H9 (cell line): Measurements from ENCODE around the gene DDA1. TPM values are rescaled to one million over a fixed set of nuclear protein-coding genes. Genes with fewer than 3 reads are reported as not detected.

Source experiments
- DNase-seq: peaks from one replicate; pipeline ENCODE4 v3.0.0-alpha.2; 2017
- H2AFZ ChIP-seq: one replicate; pipeline ENCODE4 v1.6.1; 2013; ENCODE audit warnings: mild to moderate bottlenecking, low read length, control low read depth, moderate library complexity
- H2AK5ac ChIP-seq: 2 replicates; pipeline ENCODE4 v1.6.1; 2013; ENCODE audit warnings: low read length, control low read depth, mixed read lengths; ENCODE audit not compliant: insufficient read length
- H2BK120ac ChIP-seq: one replicate; pipeline ENCODE4 v1.6.1; 2013; ENCODE audit warnings: low read depth, mild to moderate bottlenecking, low read length, control low read depth, inconsistent platforms; ENCODE audit not compliant: poor library complexity, severe bottlenecking
- H2BK12ac ChIP-seq: 2 replicates; pipeline ENCODE4 v1.6.1; 2013; ENCODE audit warnings: low read length, control low read depth, mixed read lengths, low read depth; ENCODE audit not compliant: insufficient read length
- H2BK15ac ChIP-seq: 2 replicates; pipeline ENCODE4 v1.6.1; 2013; ENCODE audit warnings: low read depth, low read length, control low read depth
- H2BK20ac ChIP-seq: one replicate; pipeline ENCODE4 v1.6.1; 2013; ENCODE audit warnings: low read depth, mild to moderate bottlenecking, low read length, control low read depth, inconsistent platforms; ENCODE audit not compliant: poor library complexity, severe bottlenecking
- H2BK5ac ChIP-seq: 2 replicates; pipeline ENCODE4 v1.6.1; 2013; ENCODE audit warnings: low read length, control low read depth, mixed read lengths; ENCODE audit not compliant: insufficient read length
- H3K14ac ChIP-seq: 2 replicates; pipeline ENCODE4 v1.6.1; 2013; ENCODE audit warnings: low read length, control low read depth; ENCODE audit not compliant: insufficient read depth
- H3K18ac ChIP-seq: 2 replicates; pipeline ENCODE4 v1.6.1; 2013; ENCODE audit warnings: low read depth, mild to moderate bottlenecking, mixed read lengths, low read length, control low read depth; ENCODE audit not compliant: insufficient read length
- H3K23ac ChIP-seq: 2 replicates; pipeline ENCODE4 v1.6.1; 2013; ENCODE audit warnings: low read length, control low read depth, mixed read lengths, low read depth; ENCODE audit not compliant: insufficient read length
- H3K23me2 ChIP-seq: 2 replicates; pipeline ENCODE4 v1.6.1; 2013; ENCODE audit warnings: low read depth, mild to moderate bottlenecking, mixed read lengths, low read length, control low read depth; ENCODE audit not compliant: insufficient read length, poor library complexity, severe bottlenecking
- H3K27ac ChIP-seq: 2 replicates; pipeline ENCODE4 v1.5.1; 2013; ENCODE audit warnings: low read length, control low read depth, mixed read lengths, low read depth; ENCODE audit not compliant: insufficient read length
- H3K27me3 ChIP-seq: 2 replicates; pipeline ENCODE4 v1.6.1; 2013; ENCODE audit warnings: low read length, control low read depth, inconsistent platforms; ENCODE audit not compliant: insufficient read depth
- H3K4ac ChIP-seq: 2 replicates; pipeline ENCODE4 v1.6.1; 2013; ENCODE audit warnings: low read depth, mild to moderate bottlenecking, control low read depth, inconsistent platforms, low read length, moderate library complexity
- H3K4me1 ChIP-seq: 2 replicates; pipeline ENCODE4 v1.6.1; 2013; ENCODE audit warnings: low read length, control low read depth, inconsistent platforms; ENCODE audit not compliant: insufficient read depth
- H3K4me2 ChIP-seq: 2 replicates; pipeline ENCODE4 v1.6.1; 2013; ENCODE audit warnings: low read length, control low read depth, mixed read lengths; ENCODE audit not compliant: insufficient read length, insufficient read depth
- H3K56ac ChIP-seq: 2 replicates; pipeline ENCODE4 v1.6.1; 2013; ENCODE audit warnings: low read depth, mild to moderate bottlenecking, mixed read lengths, low read length, control low read depth; ENCODE audit not compliant: insufficient read length
- H3K79me1 ChIP-seq: 2 replicates; pipeline ENCODE4 v1.6.1; 2013; ENCODE audit warnings: low read depth, mild to moderate bottlenecking, moderate library complexity, low read length, control low read depth, inconsistent platforms; ENCODE audit not compliant: insufficient read depth, poor library complexity, severe bottlenecking
- H3K79me2 ChIP-seq: 2 replicates; pipeline ENCODE4 v1.6.1; 2013; ENCODE audit warnings: low read length, control low read depth, inconsistent platforms; ENCODE audit not compliant: insufficient read depth
- H3K9ac ChIP-seq: 2 replicates; pipeline ENCODE4 v1.6.1; 2013; ENCODE audit warnings: low read length, control low read depth, mixed read lengths; ENCODE audit not compliant: insufficient read length; ENCODE audit errors: extremely low read depth
- H3K9me3 ChIP-seq: one replicate; pipeline ENCODE4 v1.6.1; 2013; ENCODE audit warnings: low read depth, low read length, inconsistent platforms; ENCODE audit not compliant: control insufficient read depth
- H3T11ph ChIP-seq: one replicate; pipeline ENCODE4 v1.6.1; 2013; ENCODE audit warnings: mild to moderate bottlenecking, low read length, control low read depth, inconsistent platforms
- H4K20me1 ChIP-seq: one replicate; pipeline ENCODE4 v1.6.1; 2013; ENCODE audit not compliant: control insufficient read depth, insufficient read length, insufficient read depth
- H4K5ac ChIP-seq: 2 replicates; pipeline ENCODE4 v1.6.1; 2013; ENCODE audit warnings: low read depth, mild to moderate bottlenecking, mixed read lengths, low read length, control low read depth; ENCODE audit not compliant: insufficient read length
- H4K8ac ChIP-seq: replicated peaks from 2 replicates; pipeline ENCODE4 v1.6.1; 2013; ENCODE audit warnings: low read length, control low read depth, mixed read lengths, low read depth; ENCODE audit not compliant: insufficient read length
- H4K91ac ChIP-seq: 2 replicates; pipeline ENCODE4 v1.6.1; 2013; ENCODE audit warnings: low read depth, mild to moderate bottlenecking, moderate library complexity, mixed read lengths, low read length, control low read depth; ENCODE audit not compliant: insufficient read length
- H3K27ac Mint-ChIP-seq, 3 experiments: 2 replicates in 2 of 3; 3 replicates in 1 of 3; pipeline ENCODE4 v1.8.0; 2020 to 2021; ENCODE audit warnings: mixed read lengths in 3 of 3, mild to moderate bottlenecking in 1 of 3, moderate library complexity in 1 of 3
- H3K27me3 Mint-ChIP-seq: 2 replicates; pipeline ENCODE4 v1.8.0; 2021; ENCODE audit warnings: low read depth, mild to moderate bottlenecking, moderate library complexity, mixed read lengths
- H3K36me3 Mint-ChIP-seq, 3 experiments: 2 replicates in 2 of 3; 3 replicates in 1 of 3; pipeline ENCODE4 v1.8.0; 2020 to 2021; ENCODE audit warnings: low read depth in 3 of 3, mixed read lengths in 3 of 3; ENCODE audit not compliant: insufficient read depth in 1 of 3
- H3K4me1 Mint-ChIP-seq, 2 experiments: 2 replicates each; pipeline ENCODE4 v1.8.0; 2020; ENCODE audit warnings: mixed read lengths in 2 of 2
- H3K4me3 Mint-ChIP-seq, 2 experiments: 2 replicates in 1 of 2; 3 replicates in 1 of 2; pipeline ENCODE4 v1.8.0; 2020 to 2021; ENCODE audit warnings: mild to moderate bottlenecking in 2 of 2, mixed read lengths in 2 of 2, moderate library complexity in 1 of 2
- H3K9me3 Mint-ChIP-seq, 2 experiments: 2 replicates in 1 of 2; 3 replicates in 1 of 2; pipeline ENCODE4 v1.8.0; 2020; ENCODE audit warnings: mild to moderate bottlenecking in 2 of 2, mixed read lengths in 2 of 2, moderate library complexity in 1 of 2
- CTCF ChIP-seq: fragments of 200-600 bp; sonication (generic); conservative IDR thresholded peaks from 3 replicates; pipeline ENCODE4 v1.8.0; 2021; ENCODE audit warnings: antibody characterized with exemption, mild to moderate bottlenecking
- WGBS: extraction: QIAGEN DNeasy Blood & Tissue Kit; methylation state at CpG from one replicate; pipeline ENCODE4 v1.1.7; 2013; ENCODE audit warnings: missing lambda C conversion rate, low lambda C conversion rate, mixed read lengths; ENCODE audit not compliant: insufficient read length; ENCODE audit errors: extremely low coverage; 5-methylcytosine and 5-hydroxymethylcytosine counted together
- total RNA-seq: library from RNA; stranded (reverse); gene quantifications from 2 replicates; pipeline ENCODE4 v1.2.1, GENCODE V29; 2021

The DDA1 gene
- total RNA-seq, 1 experiment from 2014 or later: 45.7 TPM

- no peak overlapping the region for H3K4ac ChIP-seq
- peak overlapping the region; percentile 64 for H3K18ac ChIP-seq
- no peak overlapping the region for H4K91ac ChIP-seq
- no peaks in the 10 kb centered on the region for H3K9me3 ChIP-seq
- H2BK12ac ChIP-seq: no peak overlapping the region
- Mint-ChIP-seq H3K4me1 (peaks cover 5 to 21% of the 10 kb centered on the region in 2 experiments; a peak in 2 of 4 replicates), H3K9me3 (no peaks in the 10 kb centered on the region), H3K36me3 (peaks cover 10 to 12% (median 11%) of the 10 kb centered on the region in 3 experiments), H3K27ac (peak overlapping the region; percentile 96 to 98 (median 96)), H3K4me3 (peak overlapping the region; percentile 80 to 89), H3K27me3 (peaks cover 2% of the 10 kb centered on the region; the same call in 1 of the 2 replicates)
- DNase-seq: peak; percentile 95
- H4K20me1 ChIP-seq: no peaks in the 10 kb centered on the region
- no peak overlapping the region for H3K23ac ChIP-seq
- H2BK120ac ChIP-seq: no peak overlapping the region
- H3K56ac ChIP-seq: no peak overlapping the region
- no peaks in the 10 kb centered on the region for H3K79me2 ChIP-seq
- H3K4me1 ChIP-seq: no peaks in the 10 kb centered on the region; the same call in 1 of the 2 replicates
- no peak overlapping the region for H2AK5ac ChIP-seq
- peak overlapping the region; percentile 78 for H3K4me2 ChIP-seq
- no peak overlapping the region for H4K5ac ChIP-seq
- no peak overlapping the region for H4K8ac ChIP-seq
- TF ChIP-seq CTCF: peak; percentile 71
- WGBS: no CpG with 5 or more reads among the region's 46 CpGs
- H2BK5ac ChIP-seq: no peak overlapping the region
- peak overlapping the region; percentile 27 for H3K9ac ChIP-seq
- H3K23me2 ChIP-seq: no peaks in the 10 kb centered on the region
- no peak overlapping the region for H3K27ac ChIP-seq
- no peaks in the 10 kb centered on the region for H3K79me1 ChIP-seq
- H3K27me3 ChIP-seq: no peaks in the 10 kb centered on the region
- no peak overlapping the region for H3T11ph ChIP-seq
- no peak overlapping the region for H2BK20ac ChIP-seq
- peak overlapping the region; percentile 76 for H3K14ac ChIP-seq
- H2AFZ ChIP-seq: no peak overlapping the region
- no peak overlapping the region for H2BK15ac ChIP-seq
Observed at GRCh38 chr19:17292301-17293074, 16.9 kb upstream of the DDA1 start.
